ENCODE results near the gene PLEKHO1. TPM values are rescaled to one million over a fixed set of nuclear protein-coding genes. Genes with fewer than 3 reads are reported as not detected.
"Not testable (repeated sequence)": the region's sequence is repeated elsewhere in the genome, so short reads cannot be mapped to it uniquely, and the experiment has no call there.

Gene PLEKHO1
- total RNA-seq, 8 experiments from 2014 or later: 28.1 to 143 (median 48.9) TPM

DNA sequence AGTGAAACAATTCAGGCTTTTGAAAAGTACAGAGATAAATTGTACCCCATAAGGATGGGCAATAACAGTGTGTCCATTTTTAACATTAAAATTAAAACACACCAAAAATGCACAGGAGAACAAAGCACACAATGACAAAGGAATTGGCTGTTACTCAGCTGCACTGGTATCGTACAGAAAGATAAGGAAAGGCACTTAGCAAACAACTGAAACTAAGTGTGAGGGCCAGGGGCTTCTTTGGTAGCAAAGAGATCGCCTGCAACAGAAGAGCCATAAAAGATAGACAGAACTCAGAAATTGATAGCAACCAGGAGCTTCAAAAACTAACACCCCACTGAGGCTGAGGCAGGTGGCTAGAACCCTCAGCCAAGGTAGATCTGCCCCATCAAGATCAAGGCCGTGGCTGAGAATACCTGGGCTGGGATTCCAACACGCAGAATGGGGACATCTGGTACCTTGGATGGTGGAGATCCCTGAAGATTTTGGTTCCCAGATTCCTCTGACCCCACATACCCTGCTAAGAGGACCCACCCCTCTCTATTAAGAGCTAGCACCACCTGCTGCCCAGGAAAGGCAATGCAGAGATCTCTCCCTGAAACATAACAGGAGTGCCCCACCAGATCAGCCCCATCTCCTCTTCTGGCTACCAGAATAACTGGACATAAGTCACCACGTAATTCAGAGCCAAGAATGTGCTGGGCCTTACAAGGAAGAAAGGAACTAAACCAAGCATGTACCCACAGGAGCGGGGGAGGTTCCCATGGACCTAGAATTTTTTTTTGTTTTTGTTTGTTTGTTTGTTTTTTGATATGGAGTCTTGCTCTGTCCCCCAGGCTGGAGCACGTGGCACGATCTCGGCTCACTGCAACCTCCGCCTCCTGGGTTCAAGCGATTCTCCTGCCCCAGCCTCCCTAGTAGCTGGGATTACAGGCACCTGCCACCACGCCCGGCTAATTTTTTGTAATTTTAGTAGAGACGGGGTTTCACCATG lies 16.2 kb downstream of the PLEKHO1 start:
- Histone ChIP-seq H3K4me1 (replicated peaks in 1 of 2) (peaks cover 27 to 31% of the 10 kb centered on the region in 2 donors), H3K4me3 (no peak overlapping the region), H3K27ac (no peak overlapping the region)
- ATAC-seq (replicated peaks in 6 of 8): no peak
- 65 to 93% (median 84%) methylated on average over 2 to 13 of the region's 14 CpGs; no CpG with 5 or more reads in 1 of the 10 experiments for WGBS, 10 experiments
- in situ Hi-C loops (cut with MboI; ENCODE audit: low pct_unique_long_range_greater_than_20kb in 2 of 9, low sequenced_read_pairs in 9 of 9, unreplicated experiment in 9 of 9): loop anchor here in 1 of 9 experiments (10.0 kb wide), 1 partner anchor 91 kb away; no protein-coding TSS in a partner anchor

- WGBS, 10 experiments: 0 to 60% (median 29%) methylated on average over 1 to 6 of the region's 6 CpGs; no CpG with 5 or more reads in 3 of the 10 experiments
- in situ Hi-C loops (cut with MboI; ENCODE audit: low pct_unique_long_range_greater_than_20kb in 2 of 9, low sequenced_read_pairs in 9 of 9, unreplicated experiment in 9 of 9): loop anchor here in 1 of 9 experiments (10.0 kb wide), 1 partner anchor 94 kb away; no protein-coding TSS in a partner anchor
- no peak overlapping the region for H3K4me3 ChIP-seq
- no peak overlapping the region for H3K27ac ChIP-seq
- peak; percentile 68 to 86 (median 81) for ATAC-seq (replicated peaks in 6 of 8)
- H3K4me1 ChIP-seq (replicated peaks in 1 of 2): peaks cover 9 to 10% of the 10 kb centered on the region in 2 donors
These were observed 19.4 kb downstream of the PLEKHO1 start for GRCh38 chr1:150168960-150169601.

DNA sequence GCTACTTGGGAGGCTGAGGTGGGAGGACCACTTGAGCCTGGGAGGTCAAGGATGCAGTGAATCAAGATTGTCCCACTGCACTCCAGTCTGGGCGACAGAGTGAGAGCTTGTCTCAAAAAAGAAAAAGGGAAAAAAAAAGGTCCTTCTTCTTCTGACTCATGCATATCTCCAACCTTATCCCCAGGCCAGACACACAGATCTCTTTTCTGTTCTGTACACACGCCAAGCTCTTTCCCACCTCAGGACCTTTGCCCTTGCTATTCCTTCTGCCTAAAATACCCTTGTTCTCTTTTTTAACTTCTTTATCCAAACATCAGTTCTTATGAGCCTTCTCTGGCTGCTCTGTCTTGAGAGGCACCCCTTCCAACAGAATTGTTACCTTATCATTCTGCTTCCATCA lies 22.1 kb downstream of the PLEKHO1 start:
- H3K27ac ChIP-seq: no peak overlapping the region
- H3K4me3 ChIP-seq: no peak overlapping the region
- in situ Hi-C loops (cut with MboI; ENCODE audit: low pct_unique_long_range_greater_than_20kb in 2 of 9, low sequenced_read_pairs in 9 of 9, unreplicated experiment in 9 of 9): no loop called here
- WGBS, 10 experiments: 71 to 100% (median 85%) methylated on average over 1 to 2 of the region's 2 CpGs; no CpG with 5 or more reads in 3 of the 10 experiments
- peaks cover 5 to 10% of the 10 kb centered on the region in 2 donors for H3K4me1 ChIP-seq (replicated peaks in 1 of 2)
- ATAC-seq (replicated peaks in 6 of 8): no peak

DNA sequence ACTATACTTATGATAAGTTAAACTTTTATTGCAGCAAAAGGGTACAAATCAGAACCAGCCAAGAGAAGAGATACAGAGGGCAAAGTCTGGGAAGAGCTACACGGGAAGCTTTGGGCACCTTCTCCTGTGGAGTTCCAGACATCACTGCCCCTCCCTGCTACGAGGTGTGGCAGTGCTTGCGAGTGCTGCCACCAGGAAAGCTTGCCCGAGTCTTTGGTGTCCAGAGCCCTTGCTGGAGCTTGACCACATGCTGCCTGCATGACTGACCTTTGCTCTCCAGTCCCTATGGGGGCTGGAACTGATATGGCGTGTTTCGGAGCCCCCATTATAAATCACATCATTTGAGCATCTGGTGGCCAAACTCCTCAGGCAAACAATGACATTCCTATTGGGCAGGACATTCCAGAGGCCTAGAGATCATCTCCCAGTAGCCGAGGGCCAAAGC lies 23.4 kb downstream of the PLEKHO1 start:
- H3K4me3 ChIP-seq: no peak overlapping the region
- in situ Hi-C loops (cut with MboI; ENCODE audit: low pct_unique_long_range_greater_than_20kb in 2 of 9, low sequenced_read_pairs in 9 of 9, unreplicated experiment in 9 of 9): no loop called here
- H3K27ac ChIP-seq: no peak overlapping the region
- 0 to 80% (median 44%) methylated on average over 1 to 7 of the region's 7 CpGs for WGBS, 10 experiments
- peaks cover 5 to 10% of the 10 kb centered on the region in 2 donors for H3K4me1 ChIP-seq (replicated peaks in 1 of 2)
- ATAC-seq (replicated peaks in 6 of 8): peak in 3 of 8 experiments; percentile 30 to 61 (median 31)

DNA sequence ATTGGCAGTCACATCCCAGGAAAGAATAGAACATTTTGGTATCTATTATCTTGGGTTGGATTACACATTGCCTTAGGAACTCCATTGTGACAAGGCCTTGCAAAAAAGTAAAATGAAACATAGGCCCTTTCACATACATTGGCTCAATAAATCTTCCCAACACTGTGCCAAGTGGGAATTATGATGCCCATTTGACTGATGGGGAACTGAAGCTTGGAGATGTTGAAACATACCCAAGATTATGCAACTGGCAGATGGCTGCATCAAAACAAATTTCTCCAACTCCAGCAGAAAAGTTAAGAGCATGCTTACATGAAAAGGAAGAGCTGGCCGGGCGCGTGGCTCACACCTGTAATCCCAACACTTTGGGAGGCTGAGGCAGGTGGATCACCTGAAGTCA lies 26.9 kb downstream of the PLEKHO1 start:
- WGBS, 10 experiments: 40 to 100% (median 88%) methylated on average over 3 of the region's 3 CpGs; no CpG with 5 or more reads in 3 of the 10 experiments
- peaks cover 10 to 12% of the 10 kb centered on the region in 2 donors for H3K4me1 ChIP-seq (replicated peaks in 1 of 2)
- no peak overlapping the region for H3K27ac ChIP-seq
- no peak for ATAC-seq (replicated peaks in 6 of 8)
- in situ Hi-C loops (cut with MboI; ENCODE audit: low pct_unique_long_range_greater_than_20kb in 2 of 9, low sequenced_read_pairs in 9 of 9, unreplicated experiment in 9 of 9): loop anchor here in 5 of 9 experiments (25.0 kb wide), 3 partner anchors 89 to 239 kb away; partner anchors contain the start of genes MTMR11 (in 1 of the 5) and SF3B4 (in 1 of the 5)
- H3K4me3 ChIP-seq: no peak overlapping the region

DNA sequence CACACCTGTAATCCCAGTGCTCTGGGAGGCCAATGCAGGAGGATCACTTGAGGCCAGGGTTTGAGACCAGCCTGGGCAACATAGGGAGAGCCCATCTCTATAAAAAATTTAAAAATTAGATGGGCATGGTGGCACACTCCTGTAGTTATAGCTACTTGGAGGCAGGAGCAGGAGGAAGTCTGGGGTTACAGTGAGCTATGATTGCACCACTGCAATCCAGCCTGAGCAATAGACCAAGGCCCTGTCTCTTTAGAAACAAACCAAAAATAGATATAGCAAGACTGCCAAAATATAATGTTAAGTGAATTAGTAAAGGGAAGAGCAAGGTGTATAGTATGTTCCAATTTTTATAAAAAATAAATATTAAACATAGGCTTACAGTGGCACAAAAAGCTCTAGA lies 28.8 kb downstream of the PLEKHO1 start:
- in situ Hi-C loops (cut with MboI; ENCODE audit: low pct_unique_long_range_greater_than_20kb in 2 of 9, low sequenced_read_pairs in 9 of 9, unreplicated experiment in 9 of 9): loop anchor here in 5 of 9 experiments (25.0 kb wide), 3 partner anchors 91 to 241 kb away; partner anchors contain the start of genes MTMR11 (in 1 of the 5) and SF3B4 (in 1 of the 5)
- H3K27ac ChIP-seq: no peak overlapping the region
- no peak for ATAC-seq (replicated peaks in 6 of 8)
- no peak overlapping the region for H3K4me3 ChIP-seq
- peaks cover 10 to 12% of the 10 kb centered on the region in 2 donors for H3K4me1 ChIP-seq (replicated peaks in 1 of 2)

DNA sequence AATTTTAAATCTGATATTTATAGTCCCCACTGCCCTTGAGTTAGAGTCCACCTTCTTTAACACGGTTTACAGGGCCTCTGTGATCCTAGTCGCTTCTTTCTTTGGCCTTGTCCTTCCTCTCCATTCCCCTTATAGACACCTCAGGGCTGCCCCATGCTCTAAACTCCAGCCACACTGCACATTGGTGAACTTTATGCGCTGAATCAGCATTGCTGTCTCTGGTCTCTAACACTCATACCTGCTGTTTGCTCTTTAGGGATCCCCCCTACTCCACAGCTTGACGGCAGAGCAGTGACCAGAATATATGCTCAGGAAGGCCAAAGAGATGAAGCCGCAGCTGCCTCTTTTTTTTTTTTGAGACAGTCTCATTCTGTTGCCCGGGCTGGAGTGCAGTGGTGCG lies 30.2 kb downstream of the PLEKHO1 start:
- 60 to 97% (median 89%) methylated on average over 2 to 7 of the region's 7 CpGs; no CpG with 5 or more reads in 1 of the 10 experiments for WGBS, 10 experiments
- no peak overlapping the region for H3K4me3 ChIP-seq
- peaks cover 10 to 11% of the 10 kb centered on the region in 2 donors for H3K4me1 ChIP-seq (replicated peaks in 1 of 2)
- in situ Hi-C loops (cut with MboI; ENCODE audit: low pct_unique_long_range_greater_than_20kb in 2 of 9, low sequenced_read_pairs in 9 of 9, unreplicated experiment in 9 of 9): loop anchor here in 5 of 9 experiments (10.0 to 25.0 kb wide), 4 partner anchors 93 to 243 kb away; partner anchors contain the start of genes MTMR11 (in 1 of the 5) and SF3B4 (in 1 of the 5)
- no peak for ATAC-seq (replicated peaks in 6 of 8)
- no peak overlapping the region for H3K27ac ChIP-seq

DNA sequence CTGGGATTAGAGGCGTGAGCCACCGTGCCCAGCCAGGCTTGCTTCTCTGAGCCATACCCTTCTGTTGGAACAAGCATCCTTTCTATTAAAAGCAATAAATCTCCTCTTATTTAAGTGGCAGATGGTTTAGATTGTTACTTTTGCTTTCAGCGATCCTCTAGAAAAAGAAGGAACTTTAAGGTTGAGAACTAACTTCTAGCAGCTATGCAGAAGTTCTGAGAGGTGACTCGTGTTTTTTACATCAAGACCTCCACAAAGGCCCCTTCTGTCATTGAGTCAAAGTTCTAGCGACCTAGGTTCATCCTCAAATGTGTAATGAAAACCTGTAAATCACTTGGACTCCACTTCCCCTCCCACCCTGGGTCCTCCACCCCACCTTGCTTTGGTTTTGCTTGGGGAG lies 30.8 kb downstream of the PLEKHO1 start:
- no peak overlapping the region for H3K4me3 ChIP-seq
- in situ Hi-C loops (cut with MboI; ENCODE audit: low pct_unique_long_range_greater_than_20kb in 2 of 9, low sequenced_read_pairs in 9 of 9, unreplicated experiment in 9 of 9): loop anchor here in 5 of 9 experiments (10.0 to 25.0 kb wide), 4 partner anchors 93 to 243 kb away; partner anchors contain the start of genes MTMR11 (in 1 of the 5) and SF3B4 (in 1 of the 5)
- H3K4me1 ChIP-seq (replicated peaks in 1 of 2): peaks cover 10 to 11% of the 10 kb centered on the region in 2 donors
- no peak for ATAC-seq (replicated peaks in 6 of 8)
- H3K27ac ChIP-seq: no peak overlapping the region
- WGBS, 10 experiments: 0 to 79% (median 58%) methylated on average over 1 to 5 of the region's 5 CpGs

DNA sequence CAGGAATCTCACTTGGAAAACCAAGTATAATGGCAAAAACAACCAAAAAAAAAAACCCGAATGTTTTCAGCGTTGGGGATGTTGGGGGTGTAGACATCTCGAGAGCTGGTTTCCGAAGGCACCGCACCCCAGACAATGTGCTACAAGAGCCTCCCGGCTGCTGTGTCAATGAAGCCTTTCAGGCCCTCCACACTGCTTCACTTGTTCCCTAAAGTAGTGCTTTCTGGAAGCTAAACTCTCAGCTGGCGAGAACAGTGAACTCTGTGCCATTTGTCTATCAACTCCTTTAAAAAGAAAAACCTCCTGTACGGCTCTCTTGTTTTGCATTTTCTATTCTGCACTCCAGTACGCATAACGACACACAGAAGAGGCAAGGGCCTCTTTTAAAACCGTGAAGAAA lies 32.5 kb downstream of the PLEKHO1 start:
- 5 to 88% (median 25%) methylated on average over 3 to 11 of the region's 11 CpGs for WGBS, 10 experiments
- no peak overlapping the region for H3K4me3 ChIP-seq
- peaks cover 10 to 11% of the 10 kb centered on the region in 2 donors for H3K4me1 ChIP-seq (replicated peaks in 1 of 2)
- in situ Hi-C loops (cut with MboI; ENCODE audit: low pct_unique_long_range_greater_than_20kb in 2 of 9, low sequenced_read_pairs in 9 of 9, unreplicated experiment in 9 of 9): loop anchor here in 5 of 9 experiments (10.0 to 25.0 kb wide), 4 partner anchors 95 to 245 kb away; partner anchors contain the start of genes MTMR11 (in 1 of the 5) and SF3B4 (in 1 of the 5)
- H3K27ac ChIP-seq: peak overlapping the region; percentile 24 to 71
- ATAC-seq (replicated peaks in 6 of 8): peak in 5 of 8 experiments; percentile 91 to 95 (median 93)

DNA sequence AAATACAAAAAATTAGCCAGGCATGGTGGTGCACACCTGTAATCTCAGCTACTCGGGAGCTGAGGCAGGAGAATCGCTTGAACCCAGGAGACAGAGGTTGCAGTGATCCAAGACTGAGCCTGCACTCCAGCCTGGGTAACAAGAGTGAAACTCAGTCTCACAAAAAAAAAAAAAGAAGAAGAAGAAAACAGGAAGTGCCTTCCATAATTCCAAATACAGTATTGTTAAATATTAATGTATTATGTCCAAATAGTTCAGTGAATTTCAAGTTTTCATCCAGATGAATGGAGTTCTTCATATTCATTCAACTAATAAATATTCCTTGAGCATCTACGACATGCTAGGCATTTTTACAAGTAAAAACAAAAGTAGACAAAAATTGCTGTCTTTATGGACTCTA lies 33.3 kb downstream of the PLEKHO1 start:
- Histone ChIP-seq H3K4me3 (no peak overlapping the region), H3K27ac (peak overlapping the region in 1 of 2 donors; percentile 55), H3K4me1 (replicated peaks in 1 of 2) (peaks cover 10 to 11% of the 10 kb centered on the region in 2 donors)
- 76 to 100% (median 90%) methylated on average over 1 to 3 of the region's 3 CpGs for WGBS, 10 experiments
- ATAC-seq (replicated peaks in 6 of 8): no peak
- in situ Hi-C loops (cut with MboI; ENCODE audit: low pct_unique_long_range_greater_than_20kb in 2 of 9, low sequenced_read_pairs in 9 of 9, unreplicated experiment in 9 of 9): loop anchor here in 5 of 9 experiments (10.0 to 25.0 kb wide), 4 partner anchors 96 to 246 kb away; partner anchors contain the start of genes MTMR11 (in 1 of the 5) and SF3B4 (in 1 of the 5)

- peaks cover 10 to 11% of the 10 kb centered on the region in 2 donors for H3K4me1 ChIP-seq (replicated peaks in 1 of 2)
- no peak overlapping the region for H3K4me3 ChIP-seq
- in situ Hi-C loops (cut with MboI; ENCODE audit: low pct_unique_long_range_greater_than_20kb in 2 of 9, low sequenced_read_pairs in 9 of 9, unreplicated experiment in 9 of 9): loop anchor here in 5 of 9 experiments (10.0 to 25.0 kb wide), 4 partner anchors 98 to 248 kb away; partner anchors contain the start of genes MTMR11 (in 1 of the 5) and SF3B4 (in 1 of the 5)
- no peak for ATAC-seq (replicated peaks in 6 of 8)
- no peak overlapping the region for H3K27ac ChIP-seq
- WGBS, 10 experiments: 75 to 97% (median 93%) methylated on average over 2 to 6 of the region's 7 CpGs; no CpG with 5 or more reads in 1 of the 10 experiments
These were observed 35.8 kb downstream of the PLEKHO1 start for GRCh38 chr1:150185481-150185880.

DNA sequence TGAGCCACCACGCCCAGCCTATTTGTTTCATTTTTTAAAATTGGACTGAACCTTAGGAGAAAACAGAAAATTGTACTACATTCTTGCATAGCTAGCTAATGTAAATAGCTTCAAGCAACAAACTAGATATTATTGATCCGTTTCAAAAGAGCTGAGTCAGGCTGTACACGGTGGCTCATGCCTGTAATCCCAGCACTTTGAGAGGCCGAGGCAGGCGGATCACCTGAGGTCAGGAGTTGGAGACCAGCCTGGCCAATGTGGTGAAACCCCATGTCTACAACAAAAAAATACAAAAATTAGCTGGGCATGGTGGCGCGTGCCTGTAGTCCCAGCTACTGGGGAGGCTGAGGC lies 36.7 kb downstream of the PLEKHO1 start:
- H3K4me3 ChIP-seq, H3K27ac ChIP-seq: not testable (repeated sequence)
- ATAC-seq (replicated peaks in 6 of 8): peak in 3 of 8 experiments; percentile 48 to 77 (median 64)
- in situ Hi-C loops (cut with MboI; ENCODE audit: low pct_unique_long_range_greater_than_20kb in 2 of 9, low sequenced_read_pairs in 9 of 9, unreplicated experiment in 9 of 9): loop anchor here in 5 of 9 experiments (10.0 to 25.0 kb wide), 4 partner anchors 99 to 249 kb away; partner anchors contain the start of genes MTMR11 (in 1 of the 5) and SF3B4 (in 1 of the 5)
- peaks cover 7 to 11% of the 10 kb centered on the region in 2 donors for H3K4me1 ChIP-seq (replicated peaks in 1 of 2)
- WGBS, 10 experiments: 42 to 100% (median 85%) methylated on average over 2 to 7 of the region's 7 CpGs; no CpG with 5 or more reads in 4 of the 10 experiments

All from motor neuron (in vitro differentiated cells).